Liver (tissue), 9 donors: Measurements from ENCODE around the gene IFITM5. TPM values are rescaled to one million over a fixed set of nuclear protein-coding genes. Genes with fewer than 3 reads are reported as not detected.

Experiments used
- DNase-seq: peaks from one replicate; pipeline ENCODE4 v3.0.0-alpha.2; 2017; ENCODE audit warnings: low spot score
- H3K27ac ChIP-seq, 2 donors: one replicate each; pipeline ENCODE4 v1.7.0; 2013; ENCODE audit warnings: inconsistent platforms in 2 of 2, low read length in 2 of 2, control low read depth in 1 of 2, low read depth in 1 of 2, mild to moderate bottlenecking in 1 of 2
- H3K27me3 ChIP-seq, 4 donors: one replicate each; pipeline versions ENCODE4 v1.6.1 to v1.7.0; 2013; ENCODE audit warnings: low read length in 3 of 4, inconsistent platforms in 1 of 4, mild to moderate bottlenecking in 1 of 4, moderate library complexity in 1 of 4; ENCODE audit not compliant: control insufficient read depth in 4 of 4, insufficient read depth in 4 of 4
- H3K36me3 ChIP-seq, 4 donors: one replicate each; pipeline versions ENCODE4 v1.6.1 to v1.7.0; 2013; ENCODE audit warnings: low read length in 3 of 4, mild to moderate bottlenecking in 3 of 4, low read depth in 1 of 4, moderate library complexity in 1 of 4; ENCODE audit not compliant: control insufficient read depth in 4 of 4, insufficient read depth in 3 of 4
- H3K4me1 ChIP-seq, 4 donors: one replicate each; pipeline versions ENCODE4 v1.6.1 to v1.7.0; 2013; ENCODE audit warnings: low read length in 3 of 4, mild to moderate bottlenecking in 3 of 4, moderate library complexity in 1 of 4; ENCODE audit not compliant: control insufficient read depth in 4 of 4, insufficient read depth in 4 of 4
- H3K4me3 ChIP-seq, 3 donors: one replicate each; pipeline versions ENCODE4 v1.6.1 to v1.7.0; 2013; ENCODE audit warnings: low read length in 3 of 3, control low read depth in 1 of 3, low read depth in 1 of 3, mild to moderate bottlenecking in 1 of 3
- H3K9ac ChIP-seq, 2 donors: one replicate each; pipeline ENCODE4 v1.7.0; 2013; ENCODE audit warnings: low read length in 2 of 2, mild to moderate bottlenecking in 2 of 2, moderate library complexity in 2 of 2, control low read depth in 1 of 2, low read depth in 1 of 2
- H3K9me3 ChIP-seq, 4 donors: one replicate each; pipeline versions ENCODE4 v1.6.1 to v1.7.0; 2013; ENCODE audit warnings: low read length in 3 of 4; ENCODE audit not compliant: control insufficient read depth in 4 of 4
- ATF3 ChIP-seq: IDR thresholded peaks from 2 replicates; pipeline ENCODE4 v1.6.1; 2016; ENCODE audit warnings: antibody characterized with exemption
- CTCF ChIP-seq: fragments of 150-350 bp; IDR thresholded peaks from 2 replicates; pipeline ENCODE4 v1.5.1; 2017; ENCODE audit warnings: improper control_type of control experiment, low read depth, low read length; ENCODE audit not compliant: missing input control
- FOXA1 ChIP-seq: IDR thresholded peaks from 2 replicates; pipeline ENCODE4 v1.6.1; 2016; ENCODE audit warnings: antibody characterized with exemption
- FOXA2 ChIP-seq: IDR thresholded peaks from 2 replicates; pipeline ENCODE4 v1.6.1; 2016; ENCODE audit warnings: antibody characterized with exemption
- HNF4A ChIP-seq, 2 donors: conservative IDR thresholded peaks; 2 replicates each; pipeline ENCODE4 v1.6.1; 2016; ENCODE audit warnings: antibody characterized with exemption in 2 of 2, mild to moderate bottlenecking in 2 of 2
- HNF4G ChIP-seq: IDR thresholded peaks from 2 replicates; pipeline ENCODE4 v1.6.1; 2016; ENCODE audit warnings: antibody characterized with exemption
- MAX ChIP-seq: IDR thresholded peaks from 2 replicates; pipeline ENCODE4 v1.6.1; 2016; ENCODE audit warnings: antibody characterized with exemption
- REST ChIP-seq: IDR thresholded peaks from 2 replicates; pipeline ENCODE4 v1.6.1; 2016; ENCODE audit warnings: antibody characterized with exemption, mild to moderate bottlenecking
- RXRA ChIP-seq, 2 donors: IDR thresholded peaks; 2 replicates each; pipeline ENCODE4 v1.6.1; 2017 to 2018; ENCODE audit warnings: antibody characterized with exemption in 2 of 2, mild to moderate bottlenecking in 1 of 2
- YY1 ChIP-seq: IDR thresholded peaks from 2 replicates; pipeline ENCODE4 v1.6.1; 2016; ENCODE audit warnings: antibody characterized with exemption, mild to moderate bottlenecking
- ZBTB33 ChIP-seq: IDR thresholded peaks from 2 replicates; pipeline ENCODE4 v1.6.1; 2016; ENCODE audit warnings: antibody characterized with exemption
- WGBS: extraction: QIAGEN DNeasy Blood & Tissue Kit; methylation state at CpG from one replicate; pipeline ENCODE4 v1.1.7; 2013; 5-methylcytosine and 5-hydroxymethylcytosine counted together
- polyA plus RNA-seq, 2 donors: library from polyadenylated mRNA; stranded (reverse) in 1 of 2; unstranded in 1 of 2; fragments of 200-250 nt in 1 of 2; fragments of >200 nt in 1 of 2; fragmentation: Nextera tagmentation in 1 of 2; extraction: Ambion mirVana in 1 of 2; gene quantifications; one replicate each; pipeline versions ENCODE4 v1.2.1 to v1.2.3, GENCODE V29; 2013 to 2015
- total RNA-seq, 2 donors: library from RNA; depleted of rRNA; stranded (reverse); fragments of >200 nt; gene quantifications; one replicate each; pipeline ENCODE4 v1.2.3, GENCODE V29; 2014
- donor health status: healthy.
- donor health status: healthy.
- donor health status: healthy.
- donor health status: healthy.
- donor health status: healthy.

The IFITM5 gene
- total and polyA plus RNA-seq, 4 donors, result not detected

- Histone ChIP-seq H3K27me3 (no peaks in the 10 kb centered on the region), H3K27ac (no peak overlapping the region), H3K4me3 (no peak overlapping the region), H3K9ac (no peak overlapping the region), H3K36me3 (peaks cover 0 to under 1% (median 0%) of the 10 kb centered on the region in 4 donors), H3K9me3 (no peaks in the 10 kb centered on the region), H3K4me1 (no peaks in the 10 kb centered on the region)
- no peak for TF ChIP-seq HNF4A (conservative IDR thresholded peaks at IDR 0.05)
- TF ChIP-seq FOXA2, result no peak
- no peak for TF ChIP-seq RXRA (IDR thresholded peaks at IDR 0.05)
- TF ChIP-seq MAX, result no peak
- TF ChIP-seq CTCF, result no peak
- TF ChIP-seq ZBTB33, result no peak
- TF ChIP-seq HNF4G, result no peak
- TF ChIP-seq FOXA1, result no peak
- TF ChIP-seq ATF3, result no peak
- 51% methylated on average over 15 of the region's 15 CpGs for WGBS
- no peak for DNase-seq
Observed at GRCh38 chr11:298406-299065, 790 bp downstream of the IFITM5 start.

- Histone ChIP-seq H3K36me3 (peaks cover 0 to 2% (median 0%) of the 10 kb centered on the region in 4 donors), H3K9ac (no peak overlapping the region), H3K27ac (no peak overlapping the region), H3K4me3 (no peak overlapping the region), H3K4me1 (no peaks in the 10 kb centered on the region), H3K9me3 (no peaks in the 10 kb centered on the region), H3K27me3 (no peaks in the 10 kb centered on the region)
- WGBS, result 58% methylated on average over 26 of the region's 26 CpGs
- TF ChIP-seq YY1 (no peak), REST (no peak)
- DNase-seq, result no peak
Observed at GRCh38 chr11:297586-298405, 1.5 kb downstream of the IFITM5 start.
